ENCODE data around the gene FBLN2. TPM values are rescaled to one million over a fixed set of nuclear protein-coding genes. Genes with fewer than 3 reads are reported as not detected.

FBLN2 gene
- total and polyA plus RNA-seq, 10 of the 15 experiments (the other 5 are each of a cell fraction or from before 2014, with no cell fraction given): 0.03 to 0.41 (median 0.12) TPM; not detected in 2

GRCh38 chr3:13661121-13661520 lies 112.2 kb downstream of the FBLN2 start (continued):
- TF ChIP-seq, protein P1, sequence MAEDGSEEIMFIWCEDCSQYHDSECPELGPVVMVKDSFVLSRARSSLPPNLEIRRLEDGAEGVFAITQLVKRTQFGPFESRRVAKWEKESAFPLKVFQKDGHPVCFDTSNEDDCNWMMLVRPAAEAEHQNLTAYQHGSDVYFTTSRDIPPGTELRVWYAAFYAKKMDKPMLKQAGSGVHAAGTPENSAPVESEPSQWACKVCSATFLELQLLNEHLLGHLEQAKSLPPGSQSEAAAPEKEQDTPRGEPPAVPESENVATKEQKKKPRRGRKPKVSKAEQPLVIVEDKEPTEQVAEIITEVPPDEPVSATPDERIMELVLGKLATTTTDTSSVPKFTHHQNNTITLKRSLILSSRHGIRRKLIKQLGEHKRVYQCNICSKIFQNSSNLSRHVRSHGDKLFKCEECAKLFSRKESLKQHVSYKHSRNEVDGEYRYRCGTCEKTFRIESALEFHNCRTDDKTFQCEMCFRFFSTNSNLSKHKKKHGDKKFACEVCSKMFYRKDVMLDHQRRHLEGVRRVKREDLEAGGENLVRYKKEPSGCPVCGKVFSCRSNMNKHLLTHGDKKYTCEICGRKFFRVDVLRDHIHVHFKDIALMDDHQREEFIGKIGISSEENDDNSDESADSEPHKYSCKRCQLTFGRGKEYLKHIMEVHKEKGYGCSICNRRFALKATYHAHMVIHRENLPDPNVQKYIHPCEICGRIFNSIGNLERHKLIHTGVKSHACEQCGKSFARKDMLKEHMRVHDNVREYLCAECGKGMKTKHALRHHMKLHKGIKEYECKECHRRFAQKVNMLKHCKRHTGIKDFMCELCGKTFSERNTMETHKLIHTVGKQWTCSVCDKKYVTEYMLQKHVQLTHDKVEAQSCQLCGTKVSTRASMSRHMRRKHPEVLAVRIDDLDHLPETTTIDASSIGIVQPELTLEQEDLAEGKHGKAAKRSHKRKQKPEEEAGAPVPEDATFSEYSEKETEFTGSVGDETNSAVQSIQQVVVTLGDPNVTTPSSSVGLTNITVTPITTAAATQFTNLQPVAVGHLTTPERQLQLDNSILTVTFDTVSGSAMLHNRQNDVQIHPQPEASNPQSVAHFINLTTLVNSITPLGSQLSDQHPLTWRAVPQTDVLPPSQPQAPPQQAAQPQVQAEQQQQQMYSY (CRISPR knock-in tag; IDR thresholded peaks at IDR 0.05): no peak
- no peak for TF ChIP-seq KDM1A (IDR thresholded peaks at IDR 0.05; ENCODE audit: borderline replicate concordance)
- TF ChIP-seq RELB (IDR thresholded peaks at IDR 0.05; ENCODE audit: low read depth): no peak
- TF ChIP-seq CHD2 (IDR thresholded peaks at IDR 0.05; ENCODE audit: borderline replicate concordance, low read depth, low read length): no peak
- TF ChIP-seq RB1 (IDR thresholded peaks at IDR 0.05; ENCODE audit: borderline replicate concordance): no peak
- TF ChIP-seq RFX5 (IDR thresholded peaks at IDR 0.05; ENCODE audit: low read depth, low read length): no peak
- TF ChIP-seq IKZF2 (IDR thresholded peaks at IDR 0.05): no peak
- no peak for TF ChIP-seq CBX3 (IDR thresholded peaks at IDR 0.05; ENCODE audit: borderline replicate concordance, low read depth)
- TF ChIP-seq YBX1 (IDR thresholded peaks at IDR 0.05): no peak

Data from GM12878 (cell line).